GM21723 (cell line): ENCODE results near the gene TNFAIP8.
A peak's percentile ranks its signal among the peaks of the same experiment; 100 is the strongest.

Experiments used
- ATAC-seq: cut with Tn5 transposase; IDR thresholded peaks from one replicate; pipeline ENCODE4 v1.9.1; 2021; ENCODE audit warnings: mild to moderate bottlenecking, moderate library complexity; ENCODE audit not compliant: unreplicated experiment

The TNFAIP8 gene

GRCh38 chr5:119389288-119390030 is 33.6 kb downstream of the TNFAIP8 start:
- ATAC-seq = peak; percentile 43

- no peak for ATAC-seq
Observed at GRCh38 chr5:119390404-119390803, 34.6 kb downstream of the TNFAIP8 start.

- ATAC-seq = no peak
Observed at GRCh38 chr5:119393201-119393691, 37.4 kb downstream of the TNFAIP8 start.

DNA sequence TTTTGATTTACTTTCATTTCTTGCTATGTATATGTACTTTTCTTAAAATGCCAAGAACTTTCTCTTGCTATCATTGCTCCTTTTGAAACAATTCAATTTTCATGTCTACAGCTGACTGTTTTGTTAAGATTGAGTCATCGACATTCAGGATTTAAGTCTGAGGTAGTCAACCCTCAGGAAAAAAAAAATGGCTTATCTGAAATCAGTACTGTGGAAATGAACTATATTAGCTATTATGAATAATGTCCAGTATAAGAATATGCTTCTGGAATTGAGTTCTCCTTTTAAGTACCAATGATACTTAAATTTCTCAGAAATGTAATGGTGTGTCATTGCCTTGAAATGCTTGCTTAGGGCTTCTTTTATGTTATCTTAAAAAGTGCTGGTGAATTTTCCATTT is 37.9 kb downstream of the TNFAIP8 start:
- ATAC-seq = no peak

DNA sequence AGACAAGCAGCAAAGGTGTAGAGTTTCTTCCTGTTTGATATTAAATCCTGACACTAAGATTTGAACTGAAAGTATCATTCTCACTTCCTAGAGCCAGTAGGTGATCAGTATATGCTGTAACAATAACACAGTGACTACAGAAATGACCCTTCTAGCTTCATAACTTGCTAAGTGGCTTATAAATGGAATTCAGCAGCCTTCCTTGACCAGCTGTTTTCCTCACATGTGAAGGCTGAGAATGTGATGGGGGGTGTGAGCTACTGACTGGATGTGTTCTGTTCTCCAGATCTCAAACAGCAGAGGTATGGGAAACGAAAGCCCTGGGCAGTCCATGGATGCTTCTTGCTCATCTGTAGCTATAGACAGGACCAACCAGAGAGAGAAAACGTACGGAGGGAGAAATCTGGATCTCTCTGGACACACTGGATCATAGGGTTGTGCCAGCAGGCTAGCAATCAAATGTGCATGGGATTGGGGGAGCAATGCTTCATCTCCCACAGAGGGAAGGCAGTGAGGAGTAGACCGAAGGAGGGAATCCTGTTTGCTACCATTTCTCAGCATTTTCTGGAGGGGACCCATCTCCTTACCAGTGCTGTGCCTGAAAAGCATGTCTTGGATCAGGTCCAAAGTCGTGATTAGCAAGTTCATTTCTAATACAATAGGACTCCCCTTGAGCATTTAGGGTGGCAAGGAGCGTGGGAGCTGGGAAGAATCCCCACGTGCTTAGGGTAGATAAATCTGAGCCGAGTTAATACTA is 39.4 kb downstream of the TNFAIP8 start:
- ATAC-seq = peak; percentile 54

DNA sequence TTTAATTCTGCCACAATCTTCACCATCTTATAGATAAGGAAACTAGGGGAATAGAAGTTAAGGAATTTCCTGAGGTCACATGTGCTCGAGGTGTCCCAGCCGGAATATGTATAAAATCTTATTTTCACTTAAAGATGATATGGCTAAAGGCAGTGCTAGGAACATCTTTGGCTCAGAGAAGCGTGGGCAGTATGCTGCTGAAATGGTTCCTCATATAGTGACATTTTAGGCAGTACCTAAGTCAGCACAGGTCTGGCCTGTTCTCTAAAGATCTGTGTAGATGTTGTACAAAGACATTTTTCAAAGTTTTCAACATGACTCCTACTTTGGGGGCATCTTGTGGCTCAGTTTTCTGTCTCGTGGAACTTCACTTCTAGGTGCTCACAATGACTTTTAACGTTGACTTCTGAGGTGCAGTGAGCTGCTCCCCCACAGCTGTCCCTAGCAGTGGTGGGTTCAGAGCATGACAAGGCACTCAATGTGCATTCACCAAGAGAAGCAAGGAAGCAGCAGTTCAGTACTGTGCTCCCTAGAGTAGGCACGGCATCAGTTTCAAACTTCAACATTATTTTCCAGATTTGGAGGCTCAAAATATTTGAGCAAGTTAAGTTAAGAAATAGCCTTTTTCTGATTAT is 40.3 kb downstream of the TNFAIP8 start:
- ATAC-seq = no peak

GRCh38 chr5:119397518-119398380 is 41.9 kb downstream of the TNFAIP8 start:
- ATAC-seq = peak; percentile 44

GRCh38 chr5:119398727-119399466 is 43.1 kb downstream of the TNFAIP8 start:
- peak; percentile 26 for ATAC-seq

DNA sequence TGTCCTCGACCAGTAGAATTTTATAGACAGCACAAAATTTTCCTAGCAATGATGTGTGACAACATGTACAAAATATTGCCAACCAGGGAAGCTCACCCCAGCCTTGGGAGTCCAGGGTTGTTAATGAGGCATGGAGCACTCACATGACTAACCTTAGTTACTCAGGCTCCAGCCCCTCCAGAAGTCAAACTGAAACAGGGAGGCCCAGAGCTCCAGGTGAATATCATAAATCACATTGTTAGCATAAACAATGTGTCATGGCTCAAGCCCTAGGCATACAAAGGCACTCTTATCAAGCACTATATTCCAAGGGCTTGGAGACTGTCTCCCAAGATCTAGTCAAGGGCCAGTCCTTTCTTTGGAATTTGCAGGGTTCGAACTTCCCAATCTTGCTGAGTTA is 44.4 kb downstream of the TNFAIP8 start:
- no peak for ATAC-seq

GRCh38 chr5:119402081-119402480 is 46.3 kb downstream of the TNFAIP8 start:
- no peak for ATAC-seq

- no peak for ATAC-seq
Observed at GRCh38 chr5:119402555-119402954, 46.7 kb downstream of the TNFAIP8 start.

GRCh38 chr5:119404033-119404432 is 48.2 kb downstream of the TNFAIP8 start:
- no peak for ATAC-seq

- peak; percentile 43 for ATAC-seq
Observed at GRCh38 chr5:119405419-119405818, 49.6 kb downstream of the TNFAIP8 start.

GRCh38 chr5:119406551-119407110 is 50.8 kb downstream of the TNFAIP8 start:
- no peak for ATAC-seq

DNA sequence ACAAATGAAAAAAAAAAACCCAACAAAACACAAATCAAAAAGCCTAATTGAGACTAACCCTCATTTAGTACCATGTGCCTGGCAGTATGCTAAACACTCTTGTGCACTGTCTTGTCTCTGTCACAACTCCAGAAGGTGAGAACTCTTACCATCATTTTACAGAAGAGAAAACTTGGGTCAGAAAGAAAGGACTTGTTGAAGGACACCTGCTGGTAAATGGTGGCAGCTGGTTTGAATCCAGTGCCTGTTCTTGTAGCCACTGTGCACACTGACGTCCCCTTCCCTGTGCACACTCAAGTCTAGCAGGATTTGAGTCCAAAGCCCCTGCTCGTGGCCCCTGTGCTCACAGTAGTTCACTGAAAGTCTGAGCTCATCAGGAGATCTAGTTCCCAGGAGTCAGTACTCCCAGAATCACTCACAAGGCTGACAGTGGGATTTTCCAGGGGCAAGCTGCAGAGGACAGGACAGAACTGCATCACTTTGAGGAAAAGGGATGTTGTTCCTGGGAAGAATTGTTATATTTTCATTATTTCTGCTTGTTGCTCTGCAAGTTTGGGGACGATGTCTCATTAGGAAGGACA is 53.5 kb downstream of the TNFAIP8 start:
- ATAC-seq = no peak

GRCh38 chr5:119410448-119411159 is 54.8 kb downstream of the TNFAIP8 start:
- peak; percentile 35 for ATAC-seq

GRCh38 chr5:119411361-119412278 is 55.8 kb downstream of the TNFAIP8 start:
- ATAC-seq = peak; percentile 70
